AG08395 (cell line): ENCODE data around the gene ZFR2.
A peak's percentile ranks its signal among the peaks of the same experiment; 100 is the strongest.

Experiments
- DNase-seq: peaks from one replicate; pipeline ENCODE4 v3.0.0; 2012; ENCODE audit warnings: mixed read lengths, low spot score

ZFR2 gene

GRCh38 chr19:3873151-3873550 is 4.3 kb upstream of the ZFR2 start:
- no peak for DNase-seq

- DNase-seq, result no peak
These were observed 668 bp downstream of the ZFR2 start for GRCh38 chr19:3867971-3868769.

- DNase-seq, result no peak
These were observed 1.8 kb downstream of the ZFR2 start for GRCh38 chr19:3866910-3867638.

- DNase-seq, result no peak
These were observed 5.2 kb downstream of the ZFR2 start for GRCh38 chr19:3863648-3864047.

GRCh38 chr19:3862826-3863500 is 5.9 kb downstream of the ZFR2 start:
- no peak for DNase-seq

- DNase-seq, result no peak
These were observed 8.3 kb downstream of the ZFR2 start for GRCh38 chr19:3860499-3860898.

GRCh38 chr19:3857449-3858003 is 11.3 kb downstream of the ZFR2 start:
- DNase-seq, result no peak

- DNase-seq, result no peak
These were observed 13.5 kb downstream of the ZFR2 start for GRCh38 chr19:3855320-3855719.

GRCh38 chr19:3852614-3853254 is 16.1 kb downstream of the ZFR2 start:
- DNase-seq, result peak; percentile 76

GRCh38 chr19:3852177-3852511 is 16.7 kb downstream of the ZFR2 start:
- DNase-seq, result no peak

- no peak for DNase-seq
These were observed 17.3 kb downstream of the ZFR2 start for GRCh38 chr19:3851254-3852176.

GRCh38 chr19:3850320-3850972 is 18.4 kb downstream of the ZFR2 start:
- DNase-seq, result no peak

GRCh38 chr19:3849787-3850186 is 19.1 kb downstream of the ZFR2 start:
- no peak for DNase-seq

- no peak for DNase-seq
These were observed 19.7 kb downstream of the ZFR2 start for GRCh38 chr19:3849092-3849491.

GRCh38 chr19:3844596-3844995 is 24.2 kb downstream of the ZFR2 start:
- no peak for DNase-seq

GRCh38 chr19:3842948-3843347 is 25.9 kb downstream of the ZFR2 start:
- no peak for DNase-seq

- no peak for DNase-seq
These were observed 28.0 kb downstream of the ZFR2 start for GRCh38 chr19:3840804-3841203.

GRCh38 chr19:3839941-3840340 is 28.9 kb downstream of the ZFR2 start:
- no peak for DNase-seq

- no peak for DNase-seq
These were observed 30.2 kb downstream of the ZFR2 start for GRCh38 chr19:3838661-3839060.

- DNase-seq, result no peak
These were observed 30.9 kb downstream of the ZFR2 start for GRCh38 chr19:3837922-3838321.

- DNase-seq, result no peak
These were observed 31.5 kb downstream of the ZFR2 start for GRCh38 chr19:3837332-3837731.
